A549 (cell line): ENCODE results near the gene PLCB2. TPM values are rescaled to one million over a fixed set of nuclear protein-coding genes. Genes with fewer than 3 reads are reported as not detected.

Experiments used
- ATAC-seq, 2 experiments: fragments of 200-7000 bp in 1 of 2; fragments of >200 bp in 1 of 2; cut with Nextera tagmentation in 1 of 2; cut with Tn5 transposase in 1 of 2; 3 replicates each; pipeline versions ENCODE4 v1.8.0 to v1.9.1; 2018 to 2020; ENCODE audit warnings: mild to moderate bottlenecking in 1 of 2, moderate library complexity in 1 of 2
- CTCF ChIA-PET: fragments of 300-600 bp; sonication (Branson Sonifier 250); formaldehyde crosslinking; extraction: SDS; loops from one replicate; lab custom pipeline; 2021; ENCODE audit warnings: antibody characterized with exemption, inconsistent platforms; lab: Yijun Ruan, JAX
- POLR2A ChIA-PET: fragments of 350-600 bp; formaldehyde crosslinking; extraction: SDS; loops from one replicate; lab custom pipeline; 2021; ENCODE audit warnings: antibody characterized with exemption, inconsistent platforms; lab: Yijun Ruan, JAX
- DNase-seq, 2 experiments: peaks; one replicate each; pipeline versions ENCODE4 v3.0.0 to v3.0.0-alpha.2; 2011 to 2016; ENCODE audit warnings: low read depth in 1 of 2, low spot score in 1 of 2
- FAIRE-seq: peaks from 2 replicates; lab custom pipeline; 2011; peaks lifted over from hg19 to GRCh38; lab: Jason Lieb, UNC
- H3K27ac ChIP-seq, 2 experiments: fragments of >200 bp; sonication (Bioruptor Twin); formaldehyde crosslinking; 3 replicates each; pipeline ENCODE4 v1.5.1; 2016 to 2017
- H3K4me1 ChIP-seq: fragments of >200 bp; sonication (Bioruptor Twin); formaldehyde crosslinking; 3 replicates; pipeline ENCODE4 v1.6.1; 2016
- H3K4me2 ChIP-seq: fragments of >200 bp; sonication (Bioruptor Twin); formaldehyde crosslinking; 3 replicates; pipeline ENCODE4 v1.6.1; 2016
- H3K4me3 ChIP-seq: fragments of >200 bp; sonication (Bioruptor Twin); formaldehyde crosslinking; 3 replicates; pipeline ENCODE4 v1.5.1; 2016
- H3K9me3 ChIP-seq: fragments of >200 bp; sonication (Bioruptor Twin); formaldehyde crosslinking; 3 replicates; pipeline ENCODE4 v1.6.1; 2016
- BHLHE40 ChIP-seq: IDR thresholded peaks from 2 replicates; pipeline ENCODE4 v1.6.1; 2012; ENCODE audit warnings: low read depth, low read length, inconsistent platforms
- CBX8 ChIP-seq: fragments of 200-600 bp; sonication (generic); IDR thresholded peaks from 2 replicates; pipeline ENCODE4 v1.6.1; 2016
- CTCF ChIP-seq: fragments of >200 bp; sonication (Bioruptor Twin); formaldehyde crosslinking; IDR thresholded peaks from 3 replicates; pipeline ENCODE4 v1.5.1; 2016
- EP300 ChIP-seq, 2 experiments: fragments of >200 bp; sonication (Bioruptor Twin); formaldehyde crosslinking; IDR thresholded peaks; 2 replicates in 1 of 2; 3 replicates in 1 of 2; pipeline ENCODE4 v1.6.1; 2016 to 2017
- ESRRA ChIP-seq: fragments of 150-350 bp; IDR thresholded peaks from 2 replicates; pipeline ENCODE4 v1.6.1; 2014; ENCODE audit warnings: mild to moderate bottlenecking, low read length, borderline replicate concordance
- FOSL2 ChIP-seq, 2 experiments: fragments of 450-650 bp in 1 of 2; fragments of >200 bp in 1 of 2; sonication (Bioruptor Twin) in 1 of 2; formaldehyde crosslinking; IDR thresholded peaks; 2 replicates each; pipeline versions ENCODE4 v1.5.0 to v1.6.1; 2016 to 2020; ENCODE audit warnings: mild to moderate bottlenecking in 1 of 2, moderate library complexity in 1 of 2
- FOXS1 ChIP-seq: fragments of 250-450 bp; sonication (Bioruptor Pico); IDR thresholded peaks from 2 replicates; pipeline ENCODE4 v1.5.0; 2020; ENCODE audit warnings: mild to moderate bottlenecking, moderate library complexity
- HDAC2 ChIP-seq: fragments of 200-600 bp; sonication (generic); IDR thresholded peaks from 2 replicates; pipeline ENCODE4 v1.6.1; 2016
- HEYL ChIP-seq: fragments of 250-450 bp; sonication (Bioruptor Pico); IDR thresholded peaks from 2 replicates; pipeline ENCODE4 v1.8.0; 2021; ENCODE audit warnings: mild to moderate bottlenecking, moderate library complexity
- HOXA7 ChIP-seq: fragments of 250-450 bp; sonication (Bioruptor Pico); IDR thresholded peaks from 2 replicates; pipeline ENCODE4 v1.5.0; 2020; ENCODE audit warnings: mild to moderate bottlenecking, moderate library complexity
- HOXB13 ChIP-seq: fragments of 250-450 bp; sonication (Bioruptor Pico); IDR thresholded peaks from 2 replicates; pipeline ENCODE4 v1.5.0; 2020; ENCODE audit warnings: low read depth, mild to moderate bottlenecking, moderate library complexity
- JUNB ChIP-seq: fragments of >200 bp; sonication (Bioruptor Twin); formaldehyde crosslinking; IDR thresholded peaks from 2 replicates; pipeline ENCODE4 v1.6.1; 2016
- MAFK ChIP-seq: fragments of 450-650 bp; IDR thresholded peaks from 2 replicates; pipeline ENCODE4 v1.6.1; 2014; ENCODE audit not compliant: partially characterized antibody
- MYC ChIP-seq: IDR thresholded peaks from 2 replicates; pipeline ENCODE4 v1.6.1; 2012; ENCODE audit warnings: mild to moderate bottlenecking, inconsistent platforms, low read length, improper control_type of control experiment, borderline replicate concordance
- NFE2L2 ChIP-seq: fragments of 150-350 bp; conservative IDR thresholded peaks from 2 replicates; pipeline ENCODE4 v1.6.1; 2014; ENCODE audit warnings: low read length
- NPAS2 ChIP-seq: fragments of 250-450 bp; sonication (Bioruptor Pico); IDR thresholded peaks from 2 replicates; pipeline ENCODE4 v1.8.0; 2022; ENCODE audit warnings: mild to moderate bottlenecking, moderate library complexity, borderline replicate concordance
- PBX3 ChIP-seq: IDR thresholded peaks from 2 replicates; pipeline ENCODE4 v1.6.1; 2012
- POLR2A ChIP-seq: IDR thresholded peaks from 2 replicates; pipeline ENCODE4 v1.6.1; 2012; ENCODE audit warnings: mild to moderate bottlenecking, low read length
- POLR2AphosphoS2 ChIP-seq: conservative IDR thresholded peaks from 2 replicates; pipeline ENCODE4 v1.6.1; 2012; ENCODE audit warnings: low read length, improper control_type of control experiment, inconsistent platforms
- RAD21 ChIP-seq, 2 experiments: fragments of >200 bp in 1 of 2; sonication (Bioruptor Twin) in 1 of 2; formaldehyde crosslinking in 1 of 2; IDR thresholded peaks in 1 of 2; conservative IDR thresholded peaks in 1 of 2; 2 replicates in 1 of 2; 3 replicates in 1 of 2; pipeline ENCODE4 v1.6.1; 2012 to 2018; ENCODE audit warnings: inconsistent platforms in 1 of 2
- RFX5 ChIP-seq: fragments of 450-650 bp; IDR thresholded peaks from 2 replicates; pipeline ENCODE4 v1.7.1; 2014; ENCODE audit warnings: antibody characterized with exemption, mild to moderate bottlenecking, moderate library complexity
- RNF2 ChIP-seq: fragments of 200-600 bp; sonication (generic); IDR thresholded peaks from 2 replicates; pipeline ENCODE4 v1.6.1; 2016; ENCODE audit warnings: low read depth, mild to moderate bottlenecking, antibody characterized with exemption, moderate library complexity, borderline replicate concordance
- TP53 ChIP-seq: fragments of 250-450 bp; sonication (Bioruptor Pico); IDR thresholded peaks from 2 replicates; pipeline ENCODE4 v1.5.0; 2021; ENCODE audit warnings: mild to moderate bottlenecking, moderate library complexity
- ZFP36 ChIP-seq: fragments of 450-650 bp; IDR thresholded peaks from 2 replicates; pipeline ENCODE4 v1.6.1; 2014; ENCODE audit warnings: borderline replicate concordance; ENCODE audit not compliant: partially characterized antibody
- WGBS: methylation state at CpG from one replicate; pipeline ENCODE4 v1.1.6; 2017; ENCODE audit errors: missing lambda C conversion rate; 5-methylcytosine and 5-hydroxymethylcytosine counted together
- polyA plus RNA-seq, 4 experiments: library from polyadenylated mRNA; depleted of rRNA in 3 of 4; stranded (reverse); fragments of >200 nt; fragmentation: RNase III in 1 of 4; extraction: RNeasy Plus Mini Kit Qiagen cat#74134 plus additional on column Dnase treatment in 1 of 4; gene quantifications; 2 replicates in 3 of 4; 3 replicates in 1 of 4; pipeline ENCODE4 v1.2.3, GENCODE V29; 2011 to 2017
- TF ChIP-seq, protein P1 (sequence below): fragments of 250-450 bp; sonication (Bioruptor Pico); IDR thresholded peaks from 2 replicates; pipeline ENCODE4 v1.5.0; 2021; ENCODE audit warnings: mild to moderate bottlenecking, moderate library complexity, borderline replicate concordance
- TF ChIP-seq, protein P2 (sequence below): fragments of 150-350 bp; IDR thresholded peaks from 2 replicates; pipeline ENCODE4 v1.6.1; 2014; ENCODE audit warnings: low read depth, mild to moderate bottlenecking, low read length

Gene PLCB2
- polyA plus RNA-seq, 2 of the 4 experiments (the other 2 are of a cell fraction) = 0.30 to 0.49 TPM

GRCh38 chr15:40245666-40246450, 61.9 kb downstream of the PLCB2 start:
- H3K27ac ChIP-seq = no peak overlapping the region
- FAIRE-seq (no peak), DNase-seq (no peak), ATAC-seq (no peak)
- WGBS = 78% methylated on average over 9 of the region's 9 CpGs
- no peaks in the 10 kb centered on the region for H3K4me1 ChIP-seq
- H3K9me3 ChIP-seq = no peaks in the 10 kb centered on the region
- no peak overlapping the region for H3K4me2 ChIP-seq
- H3K4me3 ChIP-seq = no peak overlapping the region
- CTCF ChIA-PET = interaction anchor here (0.7 to 16.4 kb wide), 5 partner anchors 11 to 33 kb away, joined by 3 to 144 read pairs (median 4); no protein-coding TSS in a partner anchor
- TF ChIP-seq NFE2L2 (no peak), MYC (no peak), FOSL2 (IDR thresholded peaks at IDR 0.05) (no peak), FOSL2 (CRISPR knock-in tag; IDR thresholded peaks at IDR 0.05) (no peak), RAD21 (conservative IDR thresholded peaks at IDR 0.05 in 1 of 2, IDR thresholded peaks at IDR 0.05 in 1 of 2) (no peak), BHLHE40 (no peak), ESRRA (no peak), POLR2AphosphoS2 (no peak), EP300 (IDR thresholded peaks at IDR 0.05) (no peak), MAFK (no peak), TP53 (CRISPR knock-in tag) (no peak), CTCF (no peak), RNF2 (no peak), HDAC2 (no peak), PBX3 (no peak), JUNB (no peak), CBX8 (no peak), HOXB13 (CRISPR knock-in tag) (no peak), HOXA7 (CRISPR knock-in tag) (no peak)
- TF ChIP-seq, protein P1, sequence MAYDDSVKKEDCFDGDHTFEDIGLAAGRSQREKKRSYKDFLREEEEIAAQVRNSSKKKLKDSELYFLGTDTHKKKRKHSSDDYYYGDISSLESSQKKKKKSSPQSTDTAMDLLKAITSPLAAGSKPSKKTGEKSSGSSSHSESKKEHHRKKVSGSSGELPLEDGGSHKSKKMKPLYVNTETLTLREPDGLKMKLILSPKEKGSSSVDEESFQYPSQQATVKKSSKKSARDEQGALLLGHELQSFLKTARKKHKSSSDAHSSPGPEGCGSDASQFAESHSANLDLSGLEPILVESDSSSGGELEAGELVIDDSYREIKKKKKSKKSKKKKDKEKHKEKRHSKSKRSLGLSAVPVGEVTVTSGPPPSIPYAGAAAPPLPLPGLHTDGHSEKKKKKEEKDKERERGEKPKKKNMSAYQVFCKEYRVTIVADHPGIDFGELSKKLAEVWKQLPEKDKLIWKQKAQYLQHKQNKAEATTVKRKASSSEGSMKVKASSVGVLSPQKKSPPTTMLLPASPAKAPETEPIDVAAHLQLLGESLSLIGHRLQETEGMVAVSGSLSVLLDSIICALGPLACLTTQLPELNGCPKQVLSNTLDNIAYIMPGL (CRISPR knock-in tag) = no peak
- POLR2A ChIA-PET = no interaction called here

GRCh38 chr15:40244961-40245523, 62.7 kb downstream of the PLCB2 start:
- H3K4me2 ChIP-seq = no peak overlapping the region
- no peak overlapping the region for H3K4me3 ChIP-seq
- ATAC-seq = no peak
- no peak for DNase-seq
- POLR2A ChIA-PET = no interaction called here
- CTCF ChIA-PET = interaction anchor here (0.7 to 16.4 kb wide), 4 partner anchors 11 to 34 kb away, joined by 3 to 144 read pairs (median 6); no protein-coding TSS in a partner anchor
- no peak overlapping the region for H3K27ac ChIP-seq
- 75% methylated on average over 3 of the region's 5 CpGs for WGBS
- H3K4me1 ChIP-seq = no peaks in the 10 kb centered on the region
- H3K9me3 ChIP-seq = no peaks in the 10 kb centered on the region
- FAIRE-seq = no peak
- TF ChIP-seq HEYL (CRISPR knock-in tag) (no peak), CTCF (no peak), RFX5 (no peak), ZFP36 (no peak), NPAS2 (no peak), FOXS1 (CRISPR knock-in tag) (no peak), ESRRA (no peak), POLR2A (no peak)
- TF ChIP-seq, protein P2, sequence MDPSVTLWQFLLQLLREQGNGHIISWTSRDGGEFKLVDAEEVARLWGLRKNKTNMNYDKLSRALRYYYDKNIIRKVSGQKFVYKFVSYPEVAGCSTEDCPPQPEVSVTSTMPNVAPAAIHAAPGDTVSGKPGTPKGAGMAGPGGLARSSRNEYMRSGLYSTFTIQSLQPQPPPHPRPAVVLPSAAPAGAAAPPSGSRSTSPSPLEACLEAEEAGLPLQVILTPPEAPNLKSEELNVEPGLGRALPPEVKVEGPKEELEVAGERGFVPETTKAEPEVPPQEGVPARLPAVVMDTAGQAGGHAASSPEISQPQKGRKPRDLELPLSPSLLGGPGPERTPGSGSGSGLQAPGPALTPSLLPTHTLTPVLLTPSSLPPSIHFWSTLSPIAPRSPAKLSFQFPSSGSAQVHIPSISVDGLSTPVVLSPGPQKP = no peak
- TF ChIP-seq, protein P1 (CRISPR knock-in tag) = no peak
